Neural cell (in vitro differentiated cells): ENCODE data around the gene FLYWCH2. TPM values are rescaled to one million over a fixed set of nuclear protein-coding genes. Genes with fewer than 3 reads are reported as not detected.

ENCODE experiments used
- H2AFZ ChIP-seq: fragments of 200-600, 300-800 bp; sonication (generic), shearing (Covaris generic); 2 replicates; pipeline ENCODE4 v1.6.0; 2014; ENCODE audit warnings: low read depth, mild to moderate bottlenecking, antibody characterized with exemption, low read length, moderate library complexity
- H3F3A ChIP-seq: fragments of 200-600 bp; shearing (Covaris generic); 2 replicates; pipeline ENCODE4 v1.6.1; 2016; ENCODE audit warnings: mild to moderate bottlenecking, moderate library complexity, mixed read lengths, antibody characterized with exemption, low read length; ENCODE audit not compliant: insufficient read depth, poor library complexity, severe bottlenecking
- H3K27ac ChIP-seq: fragments of 200-600, 300-800 bp; sonication (generic), shearing (Covaris generic); 2 replicates; pipeline ENCODE4 v1.5.1; 2014; ENCODE audit warnings: mild to moderate bottlenecking, low read length, moderate library complexity
- H3K27me3 ChIP-seq: fragments of 300-800, 200-600 bp; sonication (generic), shearing (Covaris generic); 2 replicates; pipeline ENCODE4 v1.6.0; 2014; ENCODE audit warnings: mild to moderate bottlenecking, low read depth, low read length, moderate library complexity; ENCODE audit not compliant: insufficient read depth
- H3K36me3 ChIP-seq: fragments of 300-800, 200-600 bp; sonication (generic), shearing (Covaris generic); 2 replicates; pipeline ENCODE4 v1.5.1; 2014; ENCODE audit warnings: mild to moderate bottlenecking, antibody characterized with exemption, low read length, moderate library complexity; ENCODE audit not compliant: insufficient read depth
- H3K4me2 ChIP-seq: fragments of 300-800, 200-600 bp; sonication (generic), shearing (Covaris generic); 2 replicates; pipeline ENCODE4 v1.6.0; 2014; ENCODE audit warnings: mild to moderate bottlenecking, low read length
- H3K4me3 ChIP-seq: fragments of 300-800, 200-600 bp; sonication (generic), shearing (Covaris generic); 2 replicates; pipeline ENCODE4 v1.5.1; 2014; ENCODE audit warnings: mild to moderate bottlenecking, low read length, moderate library complexity
- H3K79me2 ChIP-seq: fragments of 200-600 bp; shearing (Covaris generic); replicated peaks from 2 replicates; pipeline ENCODE4 v1.6.0; 2014; ENCODE audit warnings: mild to moderate bottlenecking, low read length, moderate library complexity; ENCODE audit not compliant: insufficient read depth
- H3K9ac ChIP-seq: fragments of 300-800, 200-600 bp; sonication (generic), shearing (Covaris generic); 2 replicates; pipeline ENCODE4 v1.6.1; 2016; ENCODE audit warnings: mild to moderate bottlenecking, low read length, mixed read lengths
- H3K9me2 ChIP-seq: fragments of 200-600 bp; shearing (Covaris generic); 2 replicates; pipeline ENCODE4 v1.6.1; 2016; ENCODE audit warnings: mild to moderate bottlenecking, low read length, mixed read lengths; ENCODE audit not compliant: insufficient read depth
- H3K9me3 ChIP-seq: fragments of 200-600, 300-800 bp; sonication (generic), shearing (Covaris generic); 2 replicates; pipeline ENCODE4 v1.6.1; 2016; ENCODE audit warnings: mild to moderate bottlenecking, mixed run types, low read length, moderate library complexity, mixed read lengths
- H4K20me1 ChIP-seq: fragments of 200-600 bp; shearing (Covaris generic); 2 replicates; pipeline ENCODE4 v1.6.1; 2016; ENCODE audit warnings: mild to moderate bottlenecking, mixed run types; ENCODE audit not compliant: insufficient read depth
- EP300 ChIP-seq: fragments of 450-650 bp; conservative IDR thresholded peaks from 2 replicates; pipeline ENCODE4 v1.6.1; 2014; ENCODE audit warnings: antibody characterized with exemption, mild to moderate bottlenecking, moderate library complexity; ENCODE audit not compliant: poor library complexity, severe bottlenecking
- EZH2 ChIP-seq: fragments of 200-600, 300-800 bp; shearing (Covaris generic), sonication (generic); IDR thresholded peaks from 2 replicates; pipeline ENCODE4 v1.6.1; 2014; ENCODE audit warnings: antibody characterized with exemption, low read length, borderline replicate concordance, mild to moderate bottlenecking; ENCODE audit not compliant: insufficient read depth, poor library complexity, severe bottlenecking
- MXI1 ChIP-seq: fragments of 450-650 bp; conservative IDR thresholded peaks from 2 replicates; pipeline ENCODE4 v1.6.1; 2014; ENCODE audit warnings: antibody characterized with exemption, mild to moderate bottlenecking; ENCODE audit not compliant: poor library complexity, severe bottlenecking
- POLR2AphosphoS5 ChIP-seq: IDR thresholded peaks from 2 replicates; pipeline ENCODE4 v1.6.1; 2012
- RAD21 ChIP-seq: fragments of 450-650 bp; conservative IDR thresholded peaks from 2 replicates; pipeline ENCODE4 v1.6.1; 2014; ENCODE audit warnings: antibody characterized with exemption, mild to moderate bottlenecking, moderate library complexity
- SMC3 ChIP-seq: fragments of 450-650 bp; conservative IDR thresholded peaks from 2 replicates; pipeline ENCODE4 v1.6.1; 2014; ENCODE audit warnings: antibody characterized with exemption, mild to moderate bottlenecking, moderate library complexity; ENCODE audit not compliant: poor library complexity
- TAF1 ChIP-seq: IDR thresholded peaks from 2 replicates; pipeline ENCODE4 v1.6.1; 2012; ENCODE audit warnings: low read depth
- polyA plus RNA-seq: library from polyadenylated mRNA; depleted of rRNA; stranded (reverse); fragments of >200 nt; gene quantifications from 2 replicates; pipeline ENCODE4 v1.2.3, GENCODE V29; 2014
- TF ChIP-seq, protein P1 (sequence below): IDR thresholded peaks from 2 replicates; pipeline ENCODE4 v1.6.1; 2012; ENCODE audit warnings: borderline replicate concordance
- TF ChIP-seq, protein P2 (sequence below): fragments of 450-650 bp; IDR thresholded peaks from 2 replicates; pipeline ENCODE4 v1.5.1; 2014; ENCODE audit warnings: antibody characterized with exemption, mild to moderate bottlenecking, moderate library complexity; ENCODE audit not compliant: poor library complexity, severe bottlenecking

Gene FLYWCH2
- polyA plus RNA-seq, 1 donor from 2014 or later = 193 TPM

DNA sequence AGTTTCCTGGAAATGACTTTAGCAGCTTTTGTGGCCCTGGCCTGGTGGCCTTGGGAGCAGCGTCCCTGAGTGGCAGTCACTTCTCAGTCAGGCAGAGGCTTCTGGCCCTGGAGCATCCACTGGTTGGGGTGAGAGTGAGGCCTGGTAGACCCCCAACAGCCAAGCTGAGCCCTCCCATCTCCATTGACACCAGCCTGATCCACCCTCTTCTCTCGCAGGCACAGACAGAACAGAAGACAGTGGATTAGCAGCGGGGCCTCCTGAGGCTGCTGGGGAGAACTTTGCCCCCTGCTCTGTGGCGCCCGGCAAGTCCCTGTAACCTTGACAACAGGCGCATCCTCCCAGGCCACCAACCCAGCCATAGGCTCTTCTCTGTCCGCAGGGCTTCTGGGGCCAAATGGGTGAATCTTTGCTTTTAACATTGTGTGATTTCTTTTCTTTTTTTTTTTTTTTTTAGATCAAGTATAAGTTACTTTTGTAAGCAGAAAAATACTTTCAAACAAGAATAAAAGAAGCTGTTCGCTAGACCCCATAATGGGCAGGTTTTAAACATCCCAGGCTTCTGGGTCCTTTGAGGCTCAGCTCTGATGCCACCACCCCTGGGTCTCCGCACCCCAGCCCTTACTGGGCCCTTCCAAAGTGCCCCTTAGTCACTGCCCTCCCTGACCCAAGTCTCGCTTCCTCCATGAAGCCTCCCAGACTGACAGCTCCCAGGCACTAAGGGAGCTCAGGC, 16.0 kb downstream of the FLYWCH2 start:
- no peak overlapping the region for H3K9ac ChIP-seq
- no peak overlapping the region for H3K4me3 ChIP-seq
- no peaks in the 10 kb centered on the region for H3F3A ChIP-seq
- H3K9me3 ChIP-seq = no peaks in the 10 kb centered on the region
- no peaks in the 10 kb centered on the region for H3K9me2 ChIP-seq
- no peaks in the 10 kb centered on the region for H3K79me2 ChIP-seq
- TF ChIP-seq, protein P1, sequence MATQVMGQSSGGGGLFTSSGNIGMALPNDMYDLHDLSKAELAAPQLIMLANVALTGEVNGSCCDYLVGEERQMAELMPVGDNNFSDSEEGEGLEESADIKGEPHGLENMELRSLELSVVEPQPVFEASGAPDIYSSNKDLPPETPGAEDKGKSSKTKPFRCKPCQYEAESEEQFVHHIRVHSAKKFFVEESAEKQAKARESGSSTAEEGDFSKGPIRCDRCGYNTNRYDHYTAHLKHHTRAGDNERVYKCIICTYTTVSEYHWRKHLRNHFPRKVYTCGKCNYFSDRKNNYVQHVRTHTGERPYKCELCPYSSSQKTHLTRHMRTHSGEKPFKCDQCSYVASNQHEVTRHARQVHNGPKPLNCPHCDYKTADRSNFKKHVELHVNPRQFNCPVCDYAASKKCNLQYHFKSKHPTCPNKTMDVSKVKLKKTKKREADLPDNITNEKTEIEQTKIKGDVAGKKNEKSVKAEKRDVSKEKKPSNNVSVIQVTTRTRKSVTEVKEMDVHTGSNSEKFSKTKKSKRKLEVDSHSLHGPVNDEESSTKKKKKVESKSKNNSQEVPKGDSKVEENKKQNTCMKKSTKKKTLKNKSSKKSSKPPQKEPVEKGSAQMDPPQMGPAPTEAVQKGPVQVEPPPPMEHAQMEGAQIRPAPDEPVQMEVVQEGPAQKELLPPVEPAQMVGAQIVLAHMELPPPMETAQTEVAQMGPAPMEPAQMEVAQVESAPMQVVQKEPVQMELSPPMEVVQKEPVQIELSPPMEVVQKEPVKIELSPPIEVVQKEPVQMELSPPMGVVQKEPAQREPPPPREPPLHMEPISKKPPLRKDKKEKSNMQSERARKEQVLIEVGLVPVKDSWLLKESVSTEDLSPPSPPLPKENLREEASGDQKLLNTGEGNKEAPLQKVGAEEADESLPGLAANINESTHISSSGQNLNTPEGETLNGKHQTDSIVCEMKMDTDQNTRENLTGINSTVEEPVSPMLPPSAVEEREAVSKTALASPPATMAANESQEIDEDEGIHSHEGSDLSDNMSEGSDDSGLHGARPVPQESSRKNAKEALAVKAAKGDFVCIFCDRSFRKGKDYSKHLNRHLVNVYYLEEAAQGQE = no peak
- TF ChIP-seq EZH2 (no peak), POLR2AphosphoS5 (no peak), MXI1 (no peak), EP300 (no peak), SMC3 (no peak), RAD21 (no peak), TAF1 (no peak)
- TF ChIP-seq, protein P2, sequence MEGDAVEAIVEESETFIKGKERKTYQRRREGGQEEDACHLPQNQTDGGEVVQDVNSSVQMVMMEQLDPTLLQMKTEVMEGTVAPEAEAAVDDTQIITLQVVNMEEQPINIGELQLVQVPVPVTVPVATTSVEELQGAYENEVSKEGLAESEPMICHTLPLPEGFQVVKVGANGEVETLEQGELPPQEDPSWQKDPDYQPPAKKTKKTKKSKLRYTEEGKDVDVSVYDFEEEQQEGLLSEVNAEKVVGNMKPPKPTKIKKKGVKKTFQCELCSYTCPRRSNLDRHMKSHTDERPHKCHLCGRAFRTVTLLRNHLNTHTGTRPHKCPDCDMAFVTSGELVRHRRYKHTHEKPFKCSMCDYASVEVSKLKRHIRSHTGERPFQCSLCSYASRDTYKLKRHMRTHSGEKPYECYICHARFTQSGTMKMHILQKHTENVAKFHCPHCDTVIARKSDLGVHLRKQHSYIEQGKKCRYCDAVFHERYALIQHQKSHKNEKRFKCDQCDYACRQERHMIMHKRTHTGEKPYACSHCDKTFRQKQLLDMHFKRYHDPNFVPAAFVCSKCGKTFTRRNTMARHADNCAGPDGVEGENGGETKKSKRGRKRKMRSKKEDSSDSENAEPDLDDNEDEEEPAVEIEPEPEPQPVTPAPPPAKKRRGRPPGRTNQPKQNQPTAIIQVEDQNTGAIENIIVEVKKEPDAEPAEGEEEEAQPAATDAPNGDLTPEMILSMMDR = no peak
- no peak overlapping the region for H3K4me2 ChIP-seq
- H3K27ac ChIP-seq = no peak overlapping the region
- H3K36me3 ChIP-seq = no peaks in the 10 kb centered on the region
- H4K20me1 ChIP-seq = no peaks in the 10 kb centered on the region
- no peak overlapping the region for H2AFZ ChIP-seq
- no peaks in the 10 kb centered on the region for H3K27me3 ChIP-seq

DNA sequence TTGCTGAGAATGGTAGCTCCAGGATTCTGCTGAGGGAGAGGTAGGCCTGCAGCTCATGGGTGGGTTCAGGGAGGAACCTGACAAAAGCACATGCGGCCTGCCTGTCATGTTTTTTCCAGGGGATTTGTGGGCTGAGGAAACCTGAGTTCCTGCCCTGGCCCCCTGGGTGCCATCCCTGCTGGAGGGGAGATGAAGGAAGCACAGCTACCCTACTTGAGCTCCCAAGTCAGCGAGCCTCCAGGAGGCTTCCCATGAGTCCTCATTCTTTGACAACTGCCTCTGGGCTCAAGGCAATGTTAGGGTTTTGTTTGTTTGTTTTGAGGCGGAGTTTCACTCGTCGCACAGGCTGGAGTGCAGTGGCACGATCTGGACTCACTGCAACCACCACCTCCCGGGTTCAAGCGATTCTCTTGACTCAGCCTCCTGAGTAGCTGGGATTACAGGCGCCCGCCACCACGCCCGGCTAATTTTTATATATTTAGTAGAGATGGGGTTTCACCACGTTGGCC, 16.6 kb downstream of the FLYWCH2 start:
- Histone ChIP-seq H3K36me3 (no peaks in the 10 kb centered on the region), H3K27ac (no peak overlapping the region), H3K4me3 (no peak overlapping the region), H3K9ac (no peak overlapping the region), H3K9me3 (no peaks in the 10 kb centered on the region), H3K27me3 (no peaks in the 10 kb centered on the region), H2AFZ (no peak overlapping the region), H3K9me2 (no peaks in the 10 kb centered on the region), H3F3A (no peaks in the 10 kb centered on the region), H3K4me2 (no peak overlapping the region), H3K79me2 (no peaks in the 10 kb centered on the region), H4K20me1 (no peaks in the 10 kb centered on the region)
- TF ChIP-seq EP300 (no peak), MXI1 (no peak), POLR2AphosphoS5 (no peak), RAD21 (no peak), TAF1 (no peak), SMC3 (no peak), EZH2 (no peak)
- TF ChIP-seq, protein P2 = no peak
- TF ChIP-seq, protein P1 = no peak
